ENCODE results near the gene ICAM2.
"Not testable (repeated sequence)": the region's sequence is repeated elsewhere in the genome, so short reads cannot be mapped to it uniquely, and the experiment has no call there.

The ICAM2 gene

DNA sequence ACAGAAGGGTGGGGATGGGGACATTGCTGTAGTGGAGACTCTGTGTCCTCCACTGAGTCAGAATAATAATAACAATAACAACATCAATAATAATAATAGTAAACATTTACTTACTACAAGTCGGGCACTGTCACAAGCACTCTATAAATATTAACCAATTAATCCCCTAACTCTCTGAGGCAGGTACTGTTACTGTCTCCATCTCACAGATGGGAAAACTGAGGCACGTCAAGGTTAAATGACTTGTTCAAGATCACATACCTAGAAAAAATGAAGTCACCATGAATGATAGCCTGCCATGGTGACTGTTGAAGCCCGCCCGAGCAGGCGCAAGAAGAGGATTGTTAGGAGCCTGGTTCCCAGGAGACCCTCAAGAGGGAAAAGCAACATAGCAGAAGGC is 12.1 kb downstream of the ICAM2 start:
- no peak overlapping the region for H3K4me3 ChIP-seq (ENCODE audit: low read depth, low read length)
- in situ Hi-C loops (cut with HindIII; ENCODE audit: low sequenced_read_pairs) = no loop called here
- TF ChIP-seq, protein P1, sequence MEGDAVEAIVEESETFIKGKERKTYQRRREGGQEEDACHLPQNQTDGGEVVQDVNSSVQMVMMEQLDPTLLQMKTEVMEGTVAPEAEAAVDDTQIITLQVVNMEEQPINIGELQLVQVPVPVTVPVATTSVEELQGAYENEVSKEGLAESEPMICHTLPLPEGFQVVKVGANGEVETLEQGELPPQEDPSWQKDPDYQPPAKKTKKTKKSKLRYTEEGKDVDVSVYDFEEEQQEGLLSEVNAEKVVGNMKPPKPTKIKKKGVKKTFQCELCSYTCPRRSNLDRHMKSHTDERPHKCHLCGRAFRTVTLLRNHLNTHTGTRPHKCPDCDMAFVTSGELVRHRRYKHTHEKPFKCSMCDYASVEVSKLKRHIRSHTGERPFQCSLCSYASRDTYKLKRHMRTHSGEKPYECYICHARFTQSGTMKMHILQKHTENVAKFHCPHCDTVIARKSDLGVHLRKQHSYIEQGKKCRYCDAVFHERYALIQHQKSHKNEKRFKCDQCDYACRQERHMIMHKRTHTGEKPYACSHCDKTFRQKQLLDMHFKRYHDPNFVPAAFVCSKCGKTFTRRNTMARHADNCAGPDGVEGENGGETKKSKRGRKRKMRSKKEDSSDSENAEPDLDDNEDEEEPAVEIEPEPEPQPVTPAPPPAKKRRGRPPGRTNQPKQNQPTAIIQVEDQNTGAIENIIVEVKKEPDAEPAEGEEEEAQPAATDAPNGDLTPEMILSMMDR (IDR thresholded peaks at IDR 0.05; ENCODE audit: low read depth, low read length) = no peak
- no peak for DNase-seq (ENCODE audit: low read depth, low spot score)

DNA sequence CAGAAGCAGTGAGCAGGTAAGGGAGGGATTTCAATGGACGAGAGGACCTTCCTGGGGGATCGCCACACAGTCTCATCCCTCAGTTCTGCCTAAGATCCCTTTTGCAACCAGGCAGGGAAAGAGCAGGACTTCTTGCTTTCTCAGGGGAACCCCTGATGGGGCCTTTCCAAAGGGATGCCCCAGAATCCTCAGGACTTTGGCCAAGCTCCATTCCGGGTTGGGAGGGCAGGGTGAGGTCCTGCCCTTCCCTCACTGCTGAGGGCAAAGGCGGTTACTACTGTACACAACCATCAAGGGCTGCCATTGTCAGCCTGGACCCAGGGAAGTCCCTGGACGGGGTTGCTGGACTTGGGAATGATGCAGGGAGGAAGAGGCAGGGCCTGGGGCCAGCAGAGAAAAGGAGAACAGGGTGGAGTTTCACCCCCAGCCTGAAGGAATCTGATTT is 12.6 kb downstream of the ICAM2 start:
- TF ChIP-seq, protein P1 (IDR thresholded peaks at IDR 0.05; ENCODE audit: low read depth, low read length) = no peak
- in situ Hi-C loops (cut with HindIII; ENCODE audit: low sequenced_read_pairs) = no loop called here
- DNase-seq (ENCODE audit: low read depth, low spot score) = no peak
- H3K4me3 ChIP-seq (ENCODE audit: low read depth, low read length) = no peak overlapping the region

DNA sequence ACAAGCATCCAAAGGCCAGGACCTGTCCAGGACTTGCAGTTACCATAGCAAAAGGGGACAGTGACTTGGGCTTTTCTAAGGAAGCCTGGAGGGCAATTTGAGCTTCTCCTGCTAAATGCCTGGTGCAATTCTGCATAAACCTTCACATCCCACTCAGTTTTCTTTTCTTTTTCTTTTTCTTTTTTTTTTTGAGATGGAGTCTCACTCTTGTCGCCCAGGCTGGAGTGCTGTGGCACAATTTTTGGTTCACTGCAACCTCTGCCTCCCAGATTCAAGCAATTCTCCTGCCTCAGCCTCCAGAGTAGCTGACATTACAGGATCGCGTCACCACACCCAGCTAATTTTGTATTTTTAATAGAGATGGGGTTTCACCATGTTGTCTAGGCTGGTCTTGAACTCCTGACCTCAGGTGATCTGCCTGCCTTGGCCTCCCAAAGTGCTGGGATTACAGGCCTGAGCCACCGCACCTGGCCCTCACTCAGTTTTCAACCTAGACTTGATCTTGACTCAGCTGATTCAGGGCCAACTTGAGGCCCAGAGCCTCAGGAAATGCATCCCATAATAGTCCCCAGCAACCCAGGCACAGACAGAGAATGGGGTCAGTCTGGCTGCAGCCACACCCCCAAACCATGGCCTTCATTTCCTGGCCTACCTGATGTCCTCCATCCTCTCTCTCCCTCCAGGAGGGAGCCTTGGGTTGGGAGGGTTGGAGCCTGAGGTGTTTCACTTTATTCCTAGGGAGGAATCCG is 13.2 kb downstream of the ICAM2 start:
- in situ Hi-C loops (cut with HindIII; ENCODE audit: low sequenced_read_pairs); H3K4me3 ChIP-seq (ENCODE audit: low read depth, low read length); DNase-seq (ENCODE audit: low read depth, low spot score): not testable (repeated sequence)

DNA sequence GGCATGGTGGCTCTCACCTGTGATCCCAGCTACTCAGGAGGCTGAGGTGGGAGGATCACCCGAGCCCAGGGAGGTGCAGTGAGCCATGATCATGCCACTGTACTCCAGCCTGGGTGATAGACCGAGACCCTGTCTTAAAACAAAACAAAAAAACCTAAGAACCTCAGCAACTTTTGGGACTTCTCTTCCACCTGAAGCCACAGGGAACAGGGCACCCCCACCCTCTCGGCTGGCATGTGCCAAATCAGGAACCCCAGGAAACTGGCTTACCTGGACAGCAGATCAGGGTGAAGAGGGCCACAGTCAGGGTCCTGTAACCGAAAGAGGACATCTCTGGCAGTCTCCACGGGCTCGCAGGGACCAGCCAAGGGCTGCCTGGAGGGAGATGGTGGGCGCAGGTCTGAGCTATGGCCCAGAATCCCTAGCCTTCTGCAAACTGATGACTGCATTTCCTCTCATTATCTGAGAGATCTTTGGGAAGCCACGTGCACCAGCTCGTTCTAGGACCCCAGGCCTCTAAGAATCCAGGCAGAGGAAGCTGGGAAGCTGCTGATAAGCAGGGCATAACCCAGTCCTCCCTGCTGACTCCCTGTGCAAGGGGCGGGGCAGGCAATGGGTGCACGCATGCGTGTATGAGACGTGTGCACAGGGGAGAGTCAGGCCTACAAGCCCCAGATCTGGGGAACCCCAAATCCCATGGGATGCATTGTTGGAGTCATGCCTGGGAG is 13.9 kb downstream of the ICAM2 start:
- no peak overlapping the region for H3K4me3 ChIP-seq (ENCODE audit: low read depth, low read length)
- DNase-seq (ENCODE audit: low read depth, low spot score) = no peak
- TF ChIP-seq, protein P1 (IDR thresholded peaks at IDR 0.05; ENCODE audit: low read depth, low read length) = no peak
- in situ Hi-C loops (cut with HindIII; ENCODE audit: low sequenced_read_pairs) = no loop called here

DNA sequence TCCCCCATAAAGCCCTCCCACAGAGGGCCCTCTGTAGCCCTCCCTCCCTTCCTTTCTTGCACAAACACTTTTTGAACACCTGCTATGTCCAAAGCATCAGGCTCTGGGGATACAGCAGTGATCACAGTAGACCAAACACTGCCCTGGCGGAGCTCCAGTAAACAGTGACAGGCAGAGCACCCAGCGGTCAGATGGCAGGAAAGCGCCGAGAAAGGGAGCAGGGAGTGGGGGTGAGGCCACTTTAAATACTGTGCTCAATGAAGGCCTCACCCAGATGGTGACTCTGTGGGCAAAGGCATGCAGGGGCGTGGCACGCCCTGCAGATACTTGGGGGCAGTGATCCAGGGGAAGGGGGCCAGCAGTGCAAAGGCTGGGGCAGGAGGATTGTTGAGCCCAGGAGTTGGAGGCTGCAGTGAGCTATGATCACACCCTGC is 14.7 kb downstream of the ICAM2 start:
- DNase-seq (ENCODE audit: low read depth, low spot score) = no peak
- in situ Hi-C loops (cut with HindIII; ENCODE audit: low sequenced_read_pairs) = no loop called here
- H3K4me3 ChIP-seq (ENCODE audit: low read depth, low read length) = no peak overlapping the region
- TF ChIP-seq, protein P1 (IDR thresholded peaks at IDR 0.05; ENCODE audit: low read depth, low read length) = no peak

DNA sequence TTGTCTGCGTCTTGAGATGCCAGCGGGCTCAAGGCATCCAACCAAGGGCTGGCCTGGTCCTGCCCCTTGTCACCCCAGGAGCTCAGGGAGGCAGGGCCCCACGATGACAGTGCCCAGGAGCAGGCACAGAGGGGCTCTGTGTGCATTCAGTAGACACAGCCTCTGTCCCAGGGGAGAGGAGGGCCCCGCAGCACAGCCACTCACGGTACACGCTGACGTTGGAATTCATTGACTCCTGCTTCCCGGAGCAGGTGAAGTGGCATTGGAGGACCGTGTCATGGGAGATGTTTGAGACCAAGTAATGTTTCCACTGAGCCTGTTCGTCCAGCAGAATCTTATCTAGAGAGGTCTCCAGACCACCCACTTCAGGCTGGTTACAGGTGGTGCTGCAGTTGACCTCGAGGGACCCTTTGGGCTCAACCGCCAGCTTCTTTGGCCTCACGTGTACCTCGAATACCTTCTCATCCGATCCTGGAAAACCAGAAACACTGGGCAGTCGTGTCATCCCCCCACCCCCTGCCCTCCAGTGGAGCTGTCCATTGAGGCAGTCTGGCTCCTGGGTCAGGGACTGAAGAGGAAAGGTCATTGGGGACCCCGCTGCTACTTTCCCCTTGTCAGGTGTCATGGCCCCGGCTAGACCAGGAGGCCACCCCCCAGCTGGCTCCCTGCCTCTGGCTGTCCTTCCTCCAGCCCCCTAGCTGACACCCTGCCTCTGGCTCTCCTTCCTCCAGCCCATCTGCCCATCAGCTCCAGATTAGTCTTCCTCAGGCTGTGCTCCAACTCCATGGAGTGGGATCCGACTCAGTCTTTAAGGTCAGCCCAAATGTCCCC is 15.3 kb downstream of the ICAM2 start:
- TF ChIP-seq, protein P1 (IDR thresholded peaks at IDR 0.05; ENCODE audit: low read depth, low read length) = no peak
- no peak for DNase-seq (ENCODE audit: low read depth, low spot score)
- H3K4me3 ChIP-seq (ENCODE audit: low read depth, low read length) = no peak overlapping the region
- in situ Hi-C loops (cut with HindIII; ENCODE audit: low sequenced_read_pairs) = no loop called here

Measured in astrocyte of the spinal cord (primary cell).